Measurements from ENCODE around the gene MAST4.

MAST4 gene

DNA sequence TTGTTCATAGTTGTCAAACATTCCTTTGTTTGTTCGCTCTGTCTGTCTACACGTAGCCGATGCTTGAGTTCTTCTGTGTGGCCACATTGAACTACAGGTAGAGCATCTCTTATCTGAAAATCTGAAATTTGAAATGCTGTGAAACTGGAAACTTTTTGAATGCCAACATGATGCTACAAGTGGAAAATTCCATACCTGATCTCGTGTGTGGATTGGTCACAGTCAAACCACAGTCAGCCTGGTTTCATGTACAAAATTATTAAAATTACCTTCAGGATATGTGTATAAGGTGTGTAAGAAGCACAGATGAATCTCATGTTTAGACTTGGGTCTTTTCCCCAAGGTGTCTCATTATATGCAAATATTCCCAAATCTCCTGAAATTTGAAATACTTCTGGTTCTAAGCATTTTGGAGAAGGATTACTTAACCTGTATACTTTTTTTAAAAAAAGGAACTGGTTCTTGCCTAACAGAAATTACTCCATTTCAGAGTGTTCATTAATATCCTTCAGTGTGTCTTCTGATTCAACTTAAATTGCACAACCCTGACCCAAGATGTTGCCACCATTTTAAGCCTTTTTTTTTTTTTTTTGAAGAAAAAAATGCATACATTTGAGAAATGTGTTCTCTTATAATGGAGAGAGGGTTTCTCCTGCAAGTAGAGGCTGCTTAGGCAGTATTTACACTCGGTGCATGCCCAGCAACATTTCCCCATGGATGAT lies 254.3 kb downstream of the MAST4 start:
- DNase-seq: no peak

- DNase-seq: no peak
Observed at GRCh38 chr5:66851306-66851705, 255.1 kb downstream of the MAST4 start.

DNA sequence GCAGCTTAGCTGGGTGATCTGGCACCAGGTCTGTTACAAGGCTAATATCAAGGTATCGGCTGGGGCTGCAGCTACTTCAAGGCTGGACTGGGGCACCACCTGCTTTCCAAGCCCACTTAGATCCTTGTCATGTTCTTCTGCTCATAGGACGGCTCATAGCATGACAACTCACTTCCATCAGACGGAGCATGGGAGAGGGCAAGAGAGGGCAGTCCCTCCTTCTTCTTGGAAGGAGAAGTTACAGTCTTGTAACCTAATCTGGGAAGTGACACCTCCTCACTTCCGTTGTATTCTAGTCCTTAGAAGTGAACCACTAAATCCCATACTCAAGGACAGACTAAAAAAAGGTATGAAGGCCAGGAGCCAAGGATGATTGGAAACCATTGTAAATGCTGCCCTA lies 258.2 kb downstream of the MAST4 start:
- no peak for DNase-seq

DNA sequence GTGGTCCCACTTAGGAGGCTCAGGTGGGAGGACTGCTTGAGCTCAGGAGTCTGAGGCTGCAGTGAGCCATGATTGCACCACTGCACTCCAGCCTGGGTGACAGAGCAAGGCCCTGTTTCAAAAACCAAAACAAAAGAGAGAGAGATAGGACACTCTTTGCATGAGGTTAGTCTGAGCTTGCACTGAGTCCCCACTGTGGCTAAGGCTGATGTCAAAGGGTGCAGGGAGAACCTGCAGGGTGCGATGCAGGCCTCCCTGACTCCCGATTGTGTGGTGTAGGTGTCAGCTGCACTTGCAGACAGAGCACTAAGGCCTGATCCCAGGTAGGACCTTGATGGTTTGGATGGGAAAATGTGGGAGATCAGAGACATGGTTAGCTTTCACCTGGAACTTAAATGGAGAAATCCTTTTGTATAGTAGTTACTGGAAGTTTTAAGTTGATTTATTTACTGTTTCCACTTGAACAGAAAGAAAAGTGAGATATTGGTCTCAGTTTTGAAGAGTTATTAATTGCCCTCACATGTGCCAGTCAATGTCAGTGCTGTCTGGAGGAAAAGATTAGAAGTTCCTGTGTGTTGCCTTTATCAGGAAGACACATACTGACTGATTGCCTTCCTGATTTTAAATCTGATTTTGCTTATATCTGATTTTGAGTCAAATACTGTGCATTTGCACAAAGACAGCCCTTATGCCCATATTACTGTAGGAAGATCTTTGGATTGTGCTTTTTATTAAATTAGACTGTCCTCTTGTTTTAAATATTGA lies 260.0 kb downstream of the MAST4 start:
- no peak for DNase-seq

- no peak for DNase-seq
Observed at GRCh38 chr5:66859526-66859925, 263.3 kb downstream of the MAST4 start.

- DNase-seq: no peak
Observed at GRCh38 chr5:66860199-66860975, 264.2 kb downstream of the MAST4 start.

DNA sequence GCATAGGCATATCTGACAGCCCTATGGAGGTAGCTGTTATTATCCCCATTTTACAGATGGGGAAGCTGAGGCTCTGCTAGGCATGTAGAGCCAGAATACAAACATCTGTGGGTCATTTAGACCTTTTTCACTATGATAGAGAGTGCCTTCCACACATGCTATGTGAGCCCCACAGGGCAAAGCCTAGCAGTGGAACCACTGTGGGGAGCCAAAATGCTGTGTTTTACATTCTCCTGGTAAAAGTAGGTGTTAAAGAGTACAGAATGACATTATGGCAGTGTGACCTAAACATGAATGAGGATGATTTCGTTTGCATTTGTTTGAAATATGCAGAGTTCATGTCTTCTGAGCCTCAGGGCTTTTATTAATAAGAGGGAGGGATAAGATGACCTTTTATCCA lies 265.2 kb downstream of the MAST4 start:
- no peak for DNase-seq

- DNase-seq: no peak
Observed at GRCh38 chr5:66862020-66862419, 265.8 kb downstream of the MAST4 start.

DNA sequence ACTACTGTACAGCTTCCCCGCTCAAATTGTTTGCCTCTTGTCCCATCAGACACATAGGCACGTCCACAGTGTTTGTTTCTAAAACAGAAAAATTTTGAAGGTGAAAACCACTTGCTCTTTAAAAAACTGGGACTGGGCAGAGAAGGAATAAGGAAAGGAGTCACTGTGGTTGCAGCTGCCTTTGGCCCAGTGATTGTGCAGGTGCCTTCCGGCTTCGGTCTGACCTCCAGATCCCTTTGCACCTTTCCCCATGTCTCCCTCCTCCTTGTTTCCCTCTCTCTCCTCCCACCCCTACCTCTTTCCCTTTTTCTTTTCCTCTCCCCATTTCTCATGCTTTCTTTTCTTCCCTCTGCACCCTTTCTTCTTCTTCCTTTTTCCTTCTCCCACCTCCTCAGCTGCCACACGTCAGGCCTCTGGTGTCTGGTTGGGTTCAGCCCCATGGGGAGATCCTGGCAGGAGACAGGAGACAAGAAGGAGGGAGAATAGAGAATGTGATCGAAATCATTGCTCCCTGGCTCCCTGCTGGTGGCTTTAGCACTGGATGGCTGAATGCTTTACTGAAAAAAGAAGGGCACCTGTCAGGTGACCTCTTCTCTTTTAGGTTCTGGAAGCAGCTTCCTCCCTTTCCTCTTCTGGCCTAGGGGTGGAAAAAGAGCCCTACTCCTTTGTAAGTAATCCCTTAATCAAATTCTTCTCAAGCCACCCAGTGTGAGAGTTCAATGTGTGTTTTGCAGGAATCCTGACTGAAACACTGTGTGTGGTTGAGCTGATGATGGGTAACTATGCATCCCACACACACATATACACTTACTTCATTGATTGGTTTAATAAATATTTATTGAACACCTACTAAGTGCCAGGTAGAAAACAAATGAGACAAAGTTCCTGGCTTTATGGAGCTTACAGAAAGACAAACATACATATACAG lies 267.3 kb downstream of the MAST4 start:
- no peak for DNase-seq

GRCh38 chr5:66864240-66864884 lies 268.2 kb downstream of the MAST4 start:
- DNase-seq: peak in 1 of 2 experiments; percentile 34

- no peak for DNase-seq
Observed at GRCh38 chr5:66867618-66868322, 271.6 kb downstream of the MAST4 start.

- DNase-seq: no peak
Observed at GRCh38 chr5:66869347-66869746, 273.2 kb downstream of the MAST4 start.

GRCh38 chr5:66870708-66871107 lies 274.5 kb downstream of the MAST4 start:
- DNase-seq: no peak

GRCh38 chr5:66871651-66872050 lies 275.5 kb downstream of the MAST4 start:
- no peak for DNase-seq

- DNase-seq: no peak
Observed at GRCh38 chr5:66872736-66873331, 276.6 kb downstream of the MAST4 start.

DNA sequence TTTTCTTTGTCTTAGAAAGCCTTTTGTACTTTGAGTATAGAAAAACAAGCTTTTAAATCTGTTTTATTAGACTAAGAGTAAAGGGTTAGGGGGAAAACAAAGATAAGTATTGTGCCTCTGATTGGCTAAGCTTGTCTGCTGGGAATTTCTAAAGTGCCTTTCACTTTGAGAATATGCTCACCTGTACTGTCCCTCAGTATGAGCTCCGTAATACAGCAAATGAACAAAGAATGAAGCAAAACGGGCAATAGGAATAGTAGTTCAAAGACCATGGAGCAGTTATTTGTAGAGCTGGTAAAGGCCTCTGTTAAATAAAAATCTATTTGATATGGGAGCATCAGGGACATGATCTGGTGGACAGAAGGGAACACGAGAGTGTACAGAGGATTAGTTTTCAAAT lies 277.8 kb downstream of the MAST4 start:
- no peak for DNase-seq

- no peak for DNase-seq
Observed at GRCh38 chr5:66875315-66875714, 279.1 kb downstream of the MAST4 start.

GRCh38 chr5:66876266-66876807 lies 280.1 kb downstream of the MAST4 start:
- DNase-seq: no peak

- no peak for DNase-seq
Observed at GRCh38 chr5:66877843-66878242, 281.6 kb downstream of the MAST4 start.

DNA sequence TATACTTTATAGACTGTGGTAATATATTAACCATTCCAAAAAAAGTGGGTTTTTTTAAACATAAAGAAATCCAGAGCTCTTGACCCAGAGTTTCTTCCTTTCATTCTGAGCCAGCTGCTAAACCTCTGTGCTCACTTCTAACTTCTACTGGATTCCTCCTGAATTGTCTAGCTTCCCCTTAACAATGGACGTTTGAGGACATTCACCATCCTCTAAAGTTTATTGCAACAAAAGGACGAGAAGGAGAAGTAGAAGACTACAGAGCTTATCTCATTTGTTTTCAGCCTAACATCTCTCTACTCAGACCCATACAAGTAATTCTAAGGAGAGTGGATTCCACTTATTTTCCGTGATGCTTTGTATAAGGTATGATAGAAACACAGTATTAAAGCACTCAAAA lies 284.2 kb downstream of the MAST4 start:
- no peak for DNase-seq

Measured in NCI-H2081 (cell line).